Spleen (tissue), 11 donors: ENCODE measurements around the gene CDH13. TPM values are rescaled to one million over a fixed set of nuclear protein-coding genes. Genes with fewer than 3 reads are reported as not detected.

Source experiments
- DNase-seq: peaks from one replicate; pipeline ENCODE4 v3.0.0-alpha.2; 2020
- H3K27ac ChIP-seq, 8 donors: fragments of 200-600 bp; sonication (generic) in 7 of 8; 1 replicate in 4 of 8; 2 replicates in 4 of 8; pipeline versions ENCODE4 v1.5.0 to v1.8.0; 2016 to 2021; ENCODE audit warnings: inconsistent platforms in 4 of 8, mild to moderate bottlenecking in 4 of 8, moderate library complexity in 1 of 8
- H3K27me3 ChIP-seq, 7 donors: fragments of 200-600 bp; sonication (generic) in 6 of 7; replicated peaks in 1 of 7; 1 replicate in 4 of 7; 2 replicates in 3 of 7; pipeline versions ENCODE4 v1.5.0 to v1.8.0; 2016 to 2021; ENCODE audit warnings: inconsistent platforms in 3 of 7, mild to moderate bottlenecking in 1 of 7
- H3K36me3 ChIP-seq, 6 donors: fragments of 200-600 bp; sonication (generic) in 5 of 6; 1 replicate in 4 of 6; 2 replicates in 2 of 6; pipeline versions ENCODE4 v1.5.0 to v1.8.0; 2016 to 2021; ENCODE audit warnings: inconsistent platforms in 2 of 6
- H3K4me1 ChIP-seq, 6 donors: fragments of 200-600 bp; sonication (generic) in 5 of 6; 1 replicate in 3 of 6; 2 replicates in 3 of 6; pipeline versions ENCODE4 v1.5.0 to v1.8.0; 2016 to 2021; ENCODE audit warnings: inconsistent platforms in 3 of 6
- H3K4me3 ChIP-seq, 8 donors: fragments of 200-600 bp; sonication (generic) in 7 of 8; 1 replicate in 4 of 8; 2 replicates in 4 of 8; pipeline versions ENCODE4 v1.5.0 to v1.8.0; 2016 to 2021; ENCODE audit warnings: inconsistent platforms in 4 of 8, mild to moderate bottlenecking in 4 of 8, moderate library complexity in 2 of 8
- H3K9me3 ChIP-seq, 8 donors: fragments of 200-600 bp; sonication (generic) in 7 of 8; 1 replicate in 4 of 8; 2 replicates in 4 of 8; pipeline versions ENCODE4 v1.5.0 to v1.8.0; 2016 to 2021; ENCODE audit warnings: inconsistent platforms in 4 of 8
- POLR2A ChIP-seq, 3 donors: fragments of 450-650 bp; IDR thresholded peaks; one replicate each; pipeline ENCODE4 v1.5.1; 2017; ENCODE audit warnings: antibody characterized with exemption in 3 of 3, mild to moderate bottlenecking in 1 of 3
- POLR2AphosphoS5 ChIP-seq, 3 donors: sonication (generic); formaldehyde crosslinking; IDR thresholded peaks; one replicate each; pipeline ENCODE4 v1.5.1; 2017; ENCODE audit warnings: antibody characterized with exemption in 3 of 3
- WGBS, 5 donors: extraction: QIAGEN DNeasy Blood & Tissue Kit in 3 of 5; methylation state at CpG; one replicate each; pipeline versions ENCODE4 v1.1.5 to v1.1.7; 2013 to 2018; 5-methylcytosine and 5-hydroxymethylcytosine counted together
- intact Hi-C: fragments of 100-400 bp; cut with DNase I; formaldehyde crosslinking; loops from one replicate; pipeline ENCODE4 v1.15.0; 2023; ENCODE audit warnings: low total_unique reads
- polyA plus RNA-seq, 3 donors: library from polyadenylated mRNA; stranded (reverse); fragments of 200-250 nt; gene quantifications; one replicate each; pipeline ENCODE4 v1.2.1, GENCODE V29; 2013
- total RNA-seq, 7 donors: library from RNA; depleted of rRNA in 3 of 7; stranded (reverse); fragments of >200 nt in 3 of 7; fragmentation: NEBNext Ultra II Directional in 4 of 7; extraction: Animal tissue kit (Norgen Biotek cat#: 25700) in 4 of 7; gene quantifications; one replicate each; pipeline versions ENCODE4 v1.1.0 to v1.2.1, GENCODE V29; 2016 to 2021
- TF ChIP-seq, protein P1 (sequence below), 11 experiments: fragments of 200-600 bp in 7 of 11; fragments of 450-650 bp in 4 of 11; sonication (generic) in 4 of 11; IDR thresholded peaks in 8 of 11; conservative IDR thresholded peaks in 3 of 11; 1 replicate in 7 of 11; 2 replicates in 4 of 11; pipeline versions ENCODE4 v1.4.0 to v1.8.0; 2016 to 2021; ENCODE audit warnings: antibody characterized with exemption in 11 of 11, inconsistent platforms in 4 of 11, mild to moderate bottlenecking in 1 of 11
- donor health status: healthy with polysubstance abuse.
- donor health status: DM: no; HTN: no; CAD: no; lungs with moderate emphysema.
- donor health status: DM: no; HTN: no; CAD: no.
- donor health status: Bipolar disorder and iron deficiency.
- donor health status: healthy.
- donor health status: DM: no; HTN: no; CAD: no.
- donor health status: DM: yes; HTN: yes; CAD: no.

The CDH13 gene
- total and polyA plus RNA-seq, 10 donors = 0.13 to 4.6 (median 1.1) TPM

DNA sequence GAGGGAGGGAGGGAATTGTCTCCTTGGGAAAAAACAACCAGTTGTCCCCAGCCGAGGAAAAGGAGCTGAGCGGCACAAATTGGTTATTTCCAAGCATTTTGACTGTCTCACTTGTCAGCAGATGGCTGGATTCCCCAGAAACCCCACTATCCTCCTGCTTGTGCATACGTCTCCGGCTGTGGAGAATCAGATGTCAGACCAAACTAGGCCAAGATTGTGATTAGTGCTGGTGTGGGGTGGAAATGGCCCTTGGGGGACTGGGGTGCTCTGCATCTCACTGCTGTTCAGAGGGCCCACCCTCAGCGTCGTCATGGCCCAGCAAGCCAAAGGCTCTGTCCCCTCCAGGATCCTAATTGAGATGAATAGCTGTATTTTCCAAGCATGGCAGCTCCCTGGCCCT, 1049.3 kb downstream of the CDH13 start:
- no peaks in the 10 kb centered on the region for H3K9me3 ChIP-seq
- 83 to 91% (median 87%) methylated on average over 6 of the region's 6 CpGs for WGBS, 5 donors
- no peaks in the 10 kb centered on the region for H3K36me3 ChIP-seq
- H3K4me3 ChIP-seq = no peak overlapping the region
- TF ChIP-seq POLR2A (IDR thresholded peaks at IDR 0.05) = no peak
- TF ChIP-seq POLR2AphosphoS5 (IDR thresholded peaks at IDR 0.05) = no peak
- TF ChIP-seq, protein P1, sequence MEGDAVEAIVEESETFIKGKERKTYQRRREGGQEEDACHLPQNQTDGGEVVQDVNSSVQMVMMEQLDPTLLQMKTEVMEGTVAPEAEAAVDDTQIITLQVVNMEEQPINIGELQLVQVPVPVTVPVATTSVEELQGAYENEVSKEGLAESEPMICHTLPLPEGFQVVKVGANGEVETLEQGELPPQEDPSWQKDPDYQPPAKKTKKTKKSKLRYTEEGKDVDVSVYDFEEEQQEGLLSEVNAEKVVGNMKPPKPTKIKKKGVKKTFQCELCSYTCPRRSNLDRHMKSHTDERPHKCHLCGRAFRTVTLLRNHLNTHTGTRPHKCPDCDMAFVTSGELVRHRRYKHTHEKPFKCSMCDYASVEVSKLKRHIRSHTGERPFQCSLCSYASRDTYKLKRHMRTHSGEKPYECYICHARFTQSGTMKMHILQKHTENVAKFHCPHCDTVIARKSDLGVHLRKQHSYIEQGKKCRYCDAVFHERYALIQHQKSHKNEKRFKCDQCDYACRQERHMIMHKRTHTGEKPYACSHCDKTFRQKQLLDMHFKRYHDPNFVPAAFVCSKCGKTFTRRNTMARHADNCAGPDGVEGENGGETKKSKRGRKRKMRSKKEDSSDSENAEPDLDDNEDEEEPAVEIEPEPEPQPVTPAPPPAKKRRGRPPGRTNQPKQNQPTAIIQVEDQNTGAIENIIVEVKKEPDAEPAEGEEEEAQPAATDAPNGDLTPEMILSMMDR (IDR thresholded peaks at IDR 0.05 in 8 of 11, conservative IDR thresholded peaks at IDR 0.05 in 3 of 11) = no peak
- no peaks in the 10 kb centered on the region for H3K4me1 ChIP-seq
- H3K27ac ChIP-seq = no peak overlapping the region
- DNase-seq = no peak
- intact Hi-C loops = no loop called here
- peaks cover 0 to 7% (median 0%) of the 10 kb centered on the region in 7 donors for H3K27me3 ChIP-seq

DNA sequence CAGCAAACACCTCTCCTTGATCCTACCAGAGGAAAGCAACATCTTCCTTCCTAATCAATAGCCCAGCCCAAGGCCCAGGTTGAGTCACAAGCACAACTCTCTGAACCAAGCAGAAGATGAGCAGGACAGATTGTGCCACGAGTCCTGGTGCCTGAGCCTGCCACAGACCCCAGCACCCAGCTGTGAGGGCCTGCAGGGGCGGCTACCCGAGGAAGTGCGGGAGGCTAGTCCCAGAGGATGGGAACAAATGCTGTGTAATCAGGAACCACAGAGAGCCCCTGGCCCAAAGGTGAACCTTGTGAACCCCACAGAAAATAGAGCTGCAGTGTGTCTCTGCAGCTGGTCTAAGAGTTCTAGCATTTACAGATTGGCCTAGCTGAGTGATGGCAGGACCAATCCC, 1054.2 kb downstream of the CDH13 start:
- peaks cover 0 to 17% (median 0%) of the 10 kb centered on the region in 7 donors for H3K27me3 ChIP-seq
- H3K4me3 ChIP-seq = no peak overlapping the region
- WGBS, 5 donors = 76 to 86% (median 80%) methylated on average over 2 to 4 of the region's 4 CpGs
- H3K36me3 ChIP-seq = no peaks in the 10 kb centered on the region
- H3K27ac ChIP-seq = no peak overlapping the region
- no peak for DNase-seq
- TF ChIP-seq, protein P1 (IDR thresholded peaks at IDR 0.05 in 8 of 11, conservative IDR thresholded peaks at IDR 0.05 in 3 of 11) = no peak
- TF ChIP-seq POLR2AphosphoS5 (IDR thresholded peaks at IDR 0.05) (no peak), POLR2A (IDR thresholded peaks at IDR 0.05) (no peak)
- intact Hi-C loops = no loop called here
- H3K9me3 ChIP-seq = no peaks in the 10 kb centered on the region
- H3K4me1 ChIP-seq = no peaks in the 10 kb centered on the region

DNA sequence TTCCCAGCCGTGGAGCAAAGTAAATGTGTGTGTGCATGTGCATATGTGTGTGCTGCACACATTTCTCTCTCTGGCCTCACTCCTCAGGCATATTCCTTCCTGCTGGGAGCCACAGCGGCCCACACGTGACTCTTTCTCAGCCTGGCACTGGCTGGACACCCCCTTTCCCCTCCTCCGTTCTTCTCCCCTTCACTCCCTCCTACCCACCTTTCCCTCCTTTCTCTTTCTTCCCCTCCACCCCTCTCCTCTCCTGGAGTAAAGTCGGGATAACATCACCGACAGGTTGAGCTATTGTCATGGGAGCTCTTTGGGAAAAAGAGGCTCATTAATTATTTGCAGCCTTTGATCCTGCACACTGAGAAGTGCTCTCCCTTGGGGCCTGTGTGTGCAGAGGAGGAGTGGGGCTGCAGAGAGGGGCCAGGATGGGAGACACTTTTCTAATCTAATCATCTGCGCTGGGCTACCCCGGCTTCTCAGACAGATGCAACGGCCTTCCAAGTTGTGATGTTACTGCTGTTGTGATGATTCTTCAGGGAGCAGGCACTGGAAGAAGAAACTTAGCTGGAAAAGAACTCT, 1054.7 kb downstream of the CDH13 start:
- 56 to 76% (median 60%) methylated on average over 9 of the region's 9 CpGs for WGBS, 5 donors
- DNase-seq = no peak
- intact Hi-C loops = no loop called here

DNA sequence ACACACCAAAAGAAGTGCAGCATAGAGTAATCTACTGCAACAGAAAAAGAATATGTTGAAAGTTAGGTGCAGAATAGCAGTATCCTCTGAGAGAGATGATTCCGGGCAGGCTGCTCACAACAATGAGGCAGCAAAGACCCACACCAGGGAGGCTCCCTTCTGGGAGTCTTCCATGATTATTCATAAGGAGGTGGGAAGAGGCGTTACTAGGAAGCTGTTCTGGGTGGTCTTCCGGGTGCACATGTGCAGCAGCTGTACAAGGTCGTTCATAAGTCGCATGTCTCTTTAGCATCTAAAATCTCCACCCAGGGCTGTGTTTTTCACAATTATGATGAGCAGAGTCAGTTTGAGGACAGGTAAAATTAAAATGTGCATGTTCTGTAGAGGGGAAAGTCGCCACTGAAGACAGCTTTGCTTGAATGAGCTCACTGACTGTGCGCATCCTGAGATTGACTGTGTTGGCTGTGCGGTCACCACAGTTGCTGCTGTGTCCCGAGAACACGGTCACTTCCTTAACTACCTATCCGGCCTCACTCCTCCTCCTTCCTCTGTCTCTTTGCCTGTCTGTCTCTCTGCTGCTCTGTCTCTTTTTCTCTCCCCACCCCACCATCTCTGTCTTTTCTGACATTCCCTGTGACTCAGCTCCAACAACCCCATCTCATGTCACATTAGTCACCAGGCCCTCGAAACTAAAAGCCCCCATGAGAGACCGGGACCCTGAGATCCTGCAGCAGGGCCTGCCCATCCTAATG, 1055.5 kb downstream of the CDH13 start:
- Histone ChIP-seq H3K4me1 (no peaks in the 10 kb centered on the region), H3K9me3 (no peaks in the 10 kb centered on the region), H3K36me3 (no peaks in the 10 kb centered on the region), H3K27me3 (peaks cover 0 to 17% (median 0%) of the 10 kb centered on the region in 7 donors), H3K27ac (no peak overlapping the region), H3K4me3 (no peak overlapping the region)
- 62 to 70% (median 66%) methylated on average over 13 of the region's 13 CpGs for WGBS, 5 donors
- intact Hi-C loops = no loop called here
- TF ChIP-seq, protein P1 (IDR thresholded peaks at IDR 0.05 in 8 of 11, conservative IDR thresholded peaks at IDR 0.05 in 3 of 11) = no peak
- TF ChIP-seq POLR2A (IDR thresholded peaks at IDR 0.05) = no peak
- TF ChIP-seq POLR2AphosphoS5 (IDR thresholded peaks at IDR 0.05) = no peak
- no peak for DNase-seq

More for the DNA sequence above, 1054.7 kb downstream of the CDH13 start:
- Histone ChIP-seq H3K4me3 (no peak overlapping the region), H3K27me3 (peaks cover 0 to 17% (median 0%) of the 10 kb centered on the region in 7 donors), H3K4me1 (no peaks in the 10 kb centered on the region), H3K9me3 (no peaks in the 10 kb centered on the region), H3K27ac (no peak overlapping the region), H3K36me3 (no peaks in the 10 kb centered on the region)
- TF ChIP-seq, protein P1 (IDR thresholded peaks at IDR 0.05 in 8 of 11, conservative IDR thresholded peaks at IDR 0.05 in 3 of 11) = no peak
- no peak for TF ChIP-seq POLR2AphosphoS5 (IDR thresholded peaks at IDR 0.05)
- no peak for TF ChIP-seq POLR2A (IDR thresholded peaks at IDR 0.05)
